ENCODE measurements around the gene C17orf67. TPM values are rescaled to one million over a fixed set of nuclear protein-coding genes. Genes with fewer than 3 reads are reported as not detected.

The C17orf67 gene
- total RNA-seq, 5 donors from 2014 or later (not counting 1 experiment from before 2014, with no cell fraction given) = 4.8 to 9.6 (median 8.4) TPM

GRCh38 chr17:56832446-56832845, 1.3 kb downstream of the C17orf67 start:
- ChIA-PET POLR2A (interaction anchor here (0.5 to 0.6 kb wide), 3 partner anchors 81 to 1580 kb away, joined by 3 to 5 read pairs (median 3); partner anchors contain the start of gene TRIM25 (in 1 of the 2)), CTCF (interaction anchor here (0.6 to 1.0 kb wide), 3 partner anchors 13 to 14 kb away, joined by 3 read pairs; no protein-coding TSS in a partner anchor)
- WGBS (ENCODE audit: insufficient coverage) = 70% methylated on average over 1 of the region's 4 CpGs
- peak in 1 of 35 experiments; percentile 17 for DNase-seq
- peak overlapping the region; percentile 87 to 90 for H3K27ac Mint-ChIP-seq
- peaks cover 54 to 61% (median 59%) of the 10 kb centered on the region in 3 donors for H3K4me1 Mint-ChIP-seq
- Histone ChIP-seq H3K27me3 (replicated peaks in 1 of 2; ENCODE audit: control insufficient read depth in 2 of 2, extremely low read depth in 1 of 2, insufficient read depth in 2 of 2, low read length in 1 of 2) (no peaks in the 10 kb centered on the region), H3K9me3 (no peaks in the 10 kb centered on the region), H3K36me3 (ENCODE audit: control insufficient read depth in 2 of 2, extremely low read depth in 1 of 2, insufficient read depth in 1 of 2, low read length in 1 of 2) (peaks cover 3 to 11% of the 10 kb centered on the region in 2 donors), H3K4me3 (ENCODE audit: control insufficient read depth in 1 of 2, extremely low read depth in 1 of 2, low read length in 1 of 2) (peak overlapping the region in 1 of 2 donors; percentile 94), H3K27ac (ENCODE audit: low read length) (peak overlapping the region; percentile 62), H3K4me1 (ENCODE audit: control insufficient read depth in 1 of 2, extremely low read depth in 1 of 2, insufficient read depth in 2 of 2, low read length in 2 of 2) (peaks cover 15 to 25% of the 10 kb centered on the region in 2 experiments)
- no peaks in the 10 kb centered on the region for H3K9me3 Mint-ChIP-seq
- no peaks in the 10 kb centered on the region for H3K27me3 Mint-ChIP-seq
- no peak for ATAC-seq (replicated peaks in 1 of 4)
- H3K4me3 Mint-ChIP-seq = peak overlapping the region; percentile 76 to 88 (median 80)
- H3K36me3 Mint-ChIP-seq = peaks cover 10% of the 10 kb centered on the region

- Mint-ChIP-seq H3K9me3 (no peaks in the 10 kb centered on the region), H3K36me3 (peaks cover 6% of the 10 kb centered on the region), H3K4me3 (peak overlapping the region; percentile 13 to 80 (median 76)), H3K27ac (peak overlapping the region; percentile 48 to 87), H3K27me3 (no peaks in the 10 kb centered on the region), H3K4me1 (peaks cover 45 to 52% (median 49%) of the 10 kb centered on the region in 3 donors)
- Histone ChIP-seq H3K4me3 (ENCODE audit: control insufficient read depth in 1 of 2, extremely low read depth in 1 of 2, low read length in 1 of 2) (no peak overlapping the region), H3K36me3 (ENCODE audit: control insufficient read depth in 2 of 2, extremely low read depth in 1 of 2, insufficient read depth in 1 of 2, low read length in 1 of 2) (peaks cover 3 to 9% of the 10 kb centered on the region in 2 donors), H3K27ac (ENCODE audit: low read length) (no peak overlapping the region), H3K27me3 (replicated peaks in 1 of 2; ENCODE audit: control insufficient read depth in 2 of 2, extremely low read depth in 1 of 2, insufficient read depth in 2 of 2, low read length in 1 of 2) (no peaks in the 10 kb centered on the region), H3K9me3 (no peaks in the 10 kb centered on the region), H3K4me1 (ENCODE audit: control insufficient read depth in 1 of 2, extremely low read depth in 1 of 2, insufficient read depth in 2 of 2, low read length in 2 of 2) (peaks cover 15 to 25% of the 10 kb centered on the region in 2 experiments)
- ChIA-PET POLR2A (no interaction called here), CTCF (interaction anchor here in 1 of 2 donors (0.9 kb wide), 1 partner anchor 12 kb away, joined by 3 read pairs; no protein-coding TSS in a partner anchor)
- DNase-seq (no peak), ATAC-seq (replicated peaks in 1 of 4) (no peak)
- WGBS (ENCODE audit: insufficient coverage) = 89% methylated on average over 12 of the region's 16 CpGs
These were observed 2.2 kb downstream of the C17orf67 start for GRCh38 chr17:56831369-56832095.

GRCh38 chr17:56830726-56831368, 2.9 kb downstream of the C17orf67 start:
- no peaks in the 10 kb centered on the region for H3K9me3 Mint-ChIP-seq
- H3K27ac ChIP-seq (ENCODE audit: low read length) = no peak overlapping the region
- peaks cover 15 to 24% of the 10 kb centered on the region in 2 experiments for H3K4me1 ChIP-seq (ENCODE audit: control insufficient read depth in 1 of 2, extremely low read depth in 1 of 2, insufficient read depth in 2 of 2, low read length in 2 of 2)
- no peak for DNase-seq
- no peak overlapping the region for H3K4me3 ChIP-seq (ENCODE audit: control insufficient read depth in 1 of 2, extremely low read depth in 1 of 2, low read length in 1 of 2)
- H3K36me3 Mint-ChIP-seq = peaks cover 4% of the 10 kb centered on the region
- no peaks in the 10 kb centered on the region for H3K9me3 ChIP-seq
- peaks cover 40 to 48% (median 45%) of the 10 kb centered on the region in 3 donors for H3K4me1 Mint-ChIP-seq
- peak overlapping the region; percentile 62 to 87 for H3K27ac Mint-ChIP-seq
- no peaks in the 10 kb centered on the region for H3K27me3 ChIP-seq (replicated peaks in 1 of 2; ENCODE audit: control insufficient read depth in 2 of 2, extremely low read depth in 1 of 2, insufficient read depth in 2 of 2, low read length in 1 of 2)
- no peak overlapping the region for H3K4me3 Mint-ChIP-seq
- 98% methylated on average over 5 of the region's 7 CpGs for WGBS (ENCODE audit: insufficient coverage)
- POLR2A ChIA-PET = no interaction called here
- H3K36me3 ChIP-seq (ENCODE audit: control insufficient read depth in 2 of 2, extremely low read depth in 1 of 2, insufficient read depth in 1 of 2, low read length in 1 of 2) = peaks cover 3 to 7% of the 10 kb centered on the region in 2 donors
- H3K27me3 Mint-ChIP-seq = no peaks in the 10 kb centered on the region
- CTCF ChIA-PET = no interaction called here
- no peak for ATAC-seq (replicated peaks in 1 of 4)

- Mint-ChIP-seq H3K4me1 (peaks cover 18 to 29% (median 22%) of the 10 kb centered on the region in 3 donors), H3K36me3 (peaks cover 10% of the 10 kb centered on the region), H3K27me3 (no peaks in the 10 kb centered on the region), H3K9me3 (no peaks in the 10 kb centered on the region), H3K4me3 (no peak overlapping the region), H3K27ac (no peak overlapping the region)
- H3K27ac ChIP-seq (ENCODE audit: low read length) = no peak overlapping the region
- WGBS (ENCODE audit: insufficient coverage) = no CpG with 5 or more reads among the region's 4 CpGs
- peaks cover 0 to 3% of the 10 kb centered on the region in 2 experiments for H3K4me1 ChIP-seq (ENCODE audit: control insufficient read depth in 1 of 2, extremely low read depth in 1 of 2, insufficient read depth in 2 of 2, low read length in 2 of 2)
- no peaks in the 10 kb centered on the region for H3K27me3 ChIP-seq (replicated peaks in 1 of 2; ENCODE audit: control insufficient read depth in 2 of 2, extremely low read depth in 1 of 2, insufficient read depth in 2 of 2, low read length in 1 of 2)
- ATAC-seq (replicated peaks in 1 of 4) = no peak
- ChIA-PET POLR2A (interaction anchor here in 1 of 2 donors (0.8 kb wide), 1 partner anchor 114 kb away, joined by 3 read pairs; no protein-coding TSS in a partner anchor), CTCF (interaction anchor here (0.5 kb wide), 2 partner anchors 9 to 1423 kb away, joined by 3 to 5 read pairs; no protein-coding TSS in a partner anchor)
- no peak overlapping the region for H3K4me3 ChIP-seq (ENCODE audit: control insufficient read depth in 1 of 2, extremely low read depth in 1 of 2, low read length in 1 of 2)
- no peaks in the 10 kb centered on the region for H3K9me3 ChIP-seq
- no peak for DNase-seq
- peaks cover 3 to 7% of the 10 kb centered on the region in 2 donors for H3K36me3 ChIP-seq (ENCODE audit: control insufficient read depth in 2 of 2, extremely low read depth in 1 of 2, insufficient read depth in 1 of 2, low read length in 1 of 2)
These were observed 6.9 kb downstream of the C17orf67 start for GRCh38 chr17:56826611-56827414.

GRCh38 chr17:56824503-56824902, 9.2 kb downstream of the C17orf67 start:
- ATAC-seq (replicated peaks in 1 of 4) = no peak
- WGBS (ENCODE audit: insufficient coverage) = no CpG with 5 or more reads among the region's 1 CpG
- H3K9me3 ChIP-seq = no peaks in the 10 kb centered on the region
- DNase-seq = no peak
- Mint-ChIP-seq H3K36me3 (peaks cover 5% of the 10 kb centered on the region), H3K27ac (no peak overlapping the region), H3K9me3 (no peaks in the 10 kb centered on the region), H3K4me1 (peaks cover 6 to 15% (median 10%) of the 10 kb centered on the region in 3 donors), H3K27me3 (no peaks in the 10 kb centered on the region), H3K4me3 (no peak overlapping the region)
- H3K4me1 ChIP-seq (ENCODE audit: control insufficient read depth in 1 of 2, extremely low read depth in 1 of 2, insufficient read depth in 2 of 2, low read length in 2 of 2) = peaks cover 0 to 3% of the 10 kb centered on the region in 2 experiments
- no peak overlapping the region for H3K27ac ChIP-seq (ENCODE audit: low read length)
- peaks cover 0 to 4% of the 10 kb centered on the region in 2 donors for H3K36me3 ChIP-seq (ENCODE audit: control insufficient read depth in 2 of 2, extremely low read depth in 1 of 2, insufficient read depth in 1 of 2, low read length in 1 of 2)
- no peak overlapping the region for H3K4me3 ChIP-seq (ENCODE audit: control insufficient read depth in 1 of 2, extremely low read depth in 1 of 2, low read length in 1 of 2)
- ChIA-PET CTCF (interaction anchor here in 1 of 2 donors (0.6 kb wide), 1 partner anchor 1595 kb away, joined by 3 read pairs; no protein-coding TSS in a partner anchor), POLR2A (no interaction called here)
- H3K27me3 ChIP-seq (replicated peaks in 1 of 2; ENCODE audit: control insufficient read depth in 2 of 2, extremely low read depth in 1 of 2, insufficient read depth in 2 of 2, low read length in 1 of 2) = no peaks in the 10 kb centered on the region
